GM19193 (cell line): ENCODE data around the gene PTCD2.

Experiments
- POLR2A ChIP-seq: IDR thresholded peaks from 4 replicates; pipeline ENCODE4 v1.6.1; 2011; ENCODE audit not compliant: insufficient read depth, insufficient read length; ENCODE audit errors: extremely low read depth

Gene PTCD2

GRCh38 chr5:72308853-72309191, 11.4 kb upstream of the PTCD2 start:
- TF ChIP-seq POLR2A, result no peak

- TF ChIP-seq POLR2A, result no peak
Measured at GRCh38 chr5:72313141-72313540, 7.0 kb upstream of the PTCD2 start.

- no peak for TF ChIP-seq POLR2A
Measured at GRCh38 chr5:72314571-72315172, 5.5 kb upstream of the PTCD2 start.

- no peak for TF ChIP-seq POLR2A
Measured at GRCh38 chr5:72324189-72324825, 4.1 kb downstream of the PTCD2 start.

GRCh38 chr5:72325566-72326305, 5.6 kb downstream of the PTCD2 start:
- TF ChIP-seq POLR2A, result no peak

- TF ChIP-seq POLR2A, result no peak
Measured at GRCh38 chr5:72326306-72326649, 6.1 kb downstream of the PTCD2 start.

- TF ChIP-seq POLR2A, result no peak
Measured at GRCh38 chr5:72328172-72328571, 8.0 kb downstream of the PTCD2 start.

GRCh38 chr5:72330712-72331111, 10.5 kb downstream of the PTCD2 start:
- no peak for TF ChIP-seq POLR2A

- no peak for TF ChIP-seq POLR2A
Measured at GRCh38 chr5:72337159-72337558, 17.0 kb downstream of the PTCD2 start.

GRCh38 chr5:72338689-72339209, 18.6 kb downstream of the PTCD2 start:
- no peak for TF ChIP-seq POLR2A

GRCh38 chr5:72346398-72346797, 26.2 kb downstream of the PTCD2 start:
- no peak for TF ChIP-seq POLR2A

- TF ChIP-seq POLR2A, result no peak
Measured at GRCh38 chr5:72347801-72348308, 27.7 kb downstream of the PTCD2 start.

- TF ChIP-seq POLR2A, result no peak
Measured at GRCh38 chr5:72351376-72351775, 31.2 kb downstream of the PTCD2 start.

- TF ChIP-seq POLR2A, result no peak
Measured at GRCh38 chr5:72352616-72353015, 32.4 kb downstream of the PTCD2 start.

- TF ChIP-seq POLR2A, result no peak
Measured at GRCh38 chr5:72353046-72353445, 32.9 kb downstream of the PTCD2 start.
